HepG2 (cell line): ENCODE results near the gene SMARCB1. TPM values are rescaled to one million over a fixed set of nuclear protein-coding genes. Genes with fewer than 3 reads are reported as not detected.
A peak's percentile ranks its signal among the peaks of the same experiment; 100 is the strongest.

Experiments used
- CENPBD1 ChIP-seq: sonication (generic); formaldehyde crosslinking; IDR thresholded peaks from 2 replicates; pipeline ENCODE4 v1.8.0; 2022; ENCODE audit warnings: missing genetic modification reagents, low read depth, mild to moderate bottlenecking, borderline replicate concordance
- E2F2 ChIP-seq: sonication (generic); formaldehyde crosslinking; IDR thresholded peaks from 2 replicates; pipeline ENCODE4 v1.4.0; 2020; ENCODE audit warnings: missing genetic modification reagents, borderline replicate concordance
- HNF4G ChIP-seq, 2 experiments: sonication (generic) in 1 of 2; formaldehyde crosslinking in 1 of 2; IDR thresholded peaks; 2 replicates each; pipeline versions ENCODE4 v1.4.0 to v1.6.1; 2011 to 2020; ENCODE audit warnings: borderline replicate concordance in 2 of 2, low read depth in 2 of 2, mild to moderate bottlenecking in 2 of 2, low read length in 1 of 2, missing genetic modification reagents in 1 of 2, moderate library complexity in 1 of 2
- HOXA3 ChIP-seq: sonication (generic); formaldehyde crosslinking; IDR thresholded peaks from 2 replicates; pipeline ENCODE4 v1.5.0; 2020; ENCODE audit warnings: missing genetic modification reagents
- KAT8 ChIP-seq: IDR thresholded peaks from 2 replicates; pipeline ENCODE4 v1.6.1; 2016; ENCODE audit warnings: missing genetic modification reagents, missing compliant biosample characterization
- KLF9 ChIP-seq: IDR thresholded peaks from 2 replicates; pipeline ENCODE4 v1.6.1; 2016; ENCODE audit warnings: low read depth
- RXRA ChIP-seq: sonication (generic); formaldehyde crosslinking; IDR thresholded peaks from 2 replicates; pipeline ENCODE4 v1.5.1; 2020; ENCODE audit warnings: missing genetic modification reagents
- SMC3 ChIP-seq: IDR thresholded peaks from 2 replicates; pipeline ENCODE4 v1.6.1; 2011; ENCODE audit warnings: low read length, improper control_type of control experiment
- SP140L ChIP-seq: sonication (generic); formaldehyde crosslinking; IDR thresholded peaks from 2 replicates; pipeline ENCODE4 v1.4.0; 2020; ENCODE audit warnings: missing genetic modification reagents, borderline replicate concordance
- TCF7L2 ChIP-seq: IDR thresholded peaks from 2 replicates; pipeline ENCODE4 v1.6.1; 2011; ENCODE audit warnings: mild to moderate bottlenecking, low read depth, low read length, moderate library complexity
- TEAD2 ChIP-seq: sonication (generic); formaldehyde crosslinking; IDR thresholded peaks from 2 replicates; pipeline ENCODE4 v1.9.0; 2021; ENCODE audit warnings: missing genetic modification reagents
- ZKSCAN8 ChIP-seq: IDR thresholded peaks from 2 replicates; pipeline ENCODE4 v1.6.1; 2016; ENCODE audit warnings: borderline replicate concordance, missing genetic modification reagents, missing compliant biosample characterization
- ZMAT3 ChIP-seq: sonication (generic); formaldehyde crosslinking; conservative IDR thresholded peaks from 2 replicates; pipeline ENCODE4 v1.7.0; 2021; ENCODE audit warnings: missing genetic modification reagents
- ZNF281 ChIP-seq: sonication (generic); formaldehyde crosslinking; IDR thresholded peaks from 2 replicates; pipeline ENCODE4 v1.4.0; 2020; ENCODE audit warnings: missing genetic modification reagents, borderline replicate concordance
- ZNF335 ChIP-seq: sonication (generic); formaldehyde crosslinking; IDR thresholded peaks from 2 replicates; pipeline ENCODE4 v1.4.0; 2020; ENCODE audit warnings: missing genetic modification reagents
- ZNF569 ChIP-seq: sonication (generic); formaldehyde crosslinking; IDR thresholded peaks from 2 replicates; pipeline ENCODE4 v1.5.0; 2020; ENCODE audit warnings: mild to moderate bottlenecking, missing genetic modification reagents, moderate library complexity, borderline replicate concordance
- ZNF773 ChIP-seq: sonication (generic); formaldehyde crosslinking; IDR thresholded peaks from 2 replicates; pipeline ENCODE4 v1.4.0; 2020; ENCODE audit warnings: missing genetic modification reagents, borderline replicate concordance
- polyA plus RNA-seq, 8 experiments: library from polyadenylated mRNA; depleted of rRNA in 3 of 8; stranded (reverse) in 7 of 8; unstranded in 1 of 8; fragments of >200 nt; fragmentation: Illumina TruSeq in 4 of 8; extraction: Trizol in 4 of 8; gene quantifications; 2 replicates each; pipeline versions ENCODE4 v1.2.1 to v1.2.3, GENCODE V29; 2011 to 2016; ENCODE audit warnings: low read depth in 4 of 8, missing spikeins in 1 of 8, mixed read lengths in 1 of 8; ENCODE audit not compliant: insufficient read depth in 1 of 8
- total RNA-seq, 5 experiments: library from RNA; depleted of rRNA; stranded (reverse); fragments of >200 nt; fragmentation: Illumina TruSeq; extraction: Trizol; gene quantifications; 2 replicates each; pipeline ENCODE4 v1.2.3, GENCODE V29; 2016; ENCODE audit warnings: low read depth in 1 of 5
- TF ChIP-seq, protein P1 (sequence below): sonication (generic); formaldehyde crosslinking; IDR thresholded peaks from 2 replicates; pipeline ENCODE4 v1.4.0; 2020; ENCODE audit warnings: missing genetic modification reagents
- TF ChIP-seq, protein P2 (sequence below): sonication (generic); formaldehyde crosslinking; IDR thresholded peaks from 2 replicates; pipeline ENCODE4 v1.4.0; 2020; ENCODE audit warnings: mild to moderate bottlenecking, missing genetic modification reagents

SMARCB1 gene
- total and polyA plus RNA-seq, 2 of the 13 experiments (the other 11 are each of a cell fraction or from before 2014, with no cell fraction given), result 74.0 to 166 TPM

GRCh38 chr22:23750714-23751440, 35.9 kb upstream of the SMARCB1 start, which contains the start of gene ZNF70 (continued):
- TF ChIP-seq, protein P1, sequence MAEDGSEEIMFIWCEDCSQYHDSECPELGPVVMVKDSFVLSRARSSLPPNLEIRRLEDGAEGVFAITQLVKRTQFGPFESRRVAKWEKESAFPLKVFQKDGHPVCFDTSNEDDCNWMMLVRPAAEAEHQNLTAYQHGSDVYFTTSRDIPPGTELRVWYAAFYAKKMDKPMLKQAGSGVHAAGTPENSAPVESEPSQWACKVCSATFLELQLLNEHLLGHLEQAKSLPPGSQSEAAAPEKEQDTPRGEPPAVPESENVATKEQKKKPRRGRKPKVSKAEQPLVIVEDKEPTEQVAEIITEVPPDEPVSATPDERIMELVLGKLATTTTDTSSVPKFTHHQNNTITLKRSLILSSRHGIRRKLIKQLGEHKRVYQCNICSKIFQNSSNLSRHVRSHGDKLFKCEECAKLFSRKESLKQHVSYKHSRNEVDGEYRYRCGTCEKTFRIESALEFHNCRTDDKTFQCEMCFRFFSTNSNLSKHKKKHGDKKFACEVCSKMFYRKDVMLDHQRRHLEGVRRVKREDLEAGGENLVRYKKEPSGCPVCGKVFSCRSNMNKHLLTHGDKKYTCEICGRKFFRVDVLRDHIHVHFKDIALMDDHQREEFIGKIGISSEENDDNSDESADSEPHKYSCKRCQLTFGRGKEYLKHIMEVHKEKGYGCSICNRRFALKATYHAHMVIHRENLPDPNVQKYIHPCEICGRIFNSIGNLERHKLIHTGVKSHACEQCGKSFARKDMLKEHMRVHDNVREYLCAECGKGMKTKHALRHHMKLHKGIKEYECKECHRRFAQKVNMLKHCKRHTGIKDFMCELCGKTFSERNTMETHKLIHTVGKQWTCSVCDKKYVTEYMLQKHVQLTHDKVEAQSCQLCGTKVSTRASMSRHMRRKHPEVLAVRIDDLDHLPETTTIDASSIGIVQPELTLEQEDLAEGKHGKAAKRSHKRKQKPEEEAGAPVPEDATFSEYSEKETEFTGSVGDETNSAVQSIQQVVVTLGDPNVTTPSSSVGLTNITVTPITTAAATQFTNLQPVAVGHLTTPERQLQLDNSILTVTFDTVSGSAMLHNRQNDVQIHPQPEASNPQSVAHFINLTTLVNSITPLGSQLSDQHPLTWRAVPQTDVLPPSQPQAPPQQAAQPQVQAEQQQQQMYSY, result no peak
- TF ChIP-seq KLF9 (CRISPR knock-in tag) (no peak), ZNF335 (no peak), ZNF569 (CRISPR knock-in tag) (no peak), TEAD2 (CRISPR knock-in tag) (no peak), HNF4G (IDR thresholded peaks at IDR 0.05; ENCODE audit: borderline replicate concordance, low read depth, low read length) (no peak), HNF4G (CRISPR knock-in tag; IDR thresholded peaks at IDR 0.05; ENCODE audit: borderline replicate concordance, low read depth) (no peak), RXRA (no peak), HOXA3 (CRISPR knock-in tag) (peak; percentile 74), ZKSCAN8 (CRISPR knock-in tag) (no peak), E2F2 (CRISPR knock-in tag) (no peak), TCF7L2 (no peak), ZNF281 (CRISPR knock-in tag) (no peak), ZNF773 (no peak), ZMAT3 (CRISPR knock-in tag) (no peak), KAT8 (CRISPR knock-in tag) (peak; percentile 57; the same call in 1 of the 2 replicates), CENPBD1 (CRISPR knock-in tag) (no peak), SP140L (CRISPR knock-in tag) (no peak), SMC3 (no peak)
- TF ChIP-seq, protein P2, sequence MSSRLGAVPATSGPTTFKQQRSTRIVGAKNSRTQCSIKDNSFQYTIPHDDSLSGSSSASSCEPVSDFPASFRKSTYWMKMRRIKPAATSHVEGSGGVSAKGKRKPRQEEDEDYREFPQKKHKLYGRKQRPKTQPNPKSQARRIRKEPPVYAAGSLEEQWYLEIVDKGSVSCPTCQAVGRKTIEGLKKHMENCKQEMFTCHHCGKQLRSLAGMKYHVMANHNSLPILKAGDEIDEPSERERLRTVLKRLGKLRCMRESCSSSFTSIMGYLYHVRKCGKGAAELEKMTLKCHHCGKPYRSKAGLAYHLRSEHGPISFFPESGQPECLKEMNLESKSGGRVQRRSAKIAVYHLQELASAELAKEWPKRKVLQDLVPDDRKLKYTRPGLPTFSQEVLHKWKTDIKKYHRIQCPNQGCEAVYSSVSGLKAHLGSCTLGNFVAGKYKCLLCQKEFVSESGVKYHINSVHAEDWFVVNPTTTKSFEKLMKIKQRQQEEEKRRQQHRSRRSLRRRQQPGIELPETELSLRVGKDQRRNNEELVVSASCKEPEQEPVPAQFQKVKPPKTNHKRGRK, result no peak
